H9 (cell line): ENCODE measurements around the gene CEP250. TPM values are rescaled to one million over a fixed set of nuclear protein-coding genes. Genes with fewer than 3 reads are reported as not detected.

ENCODE experiments used
- DNase-seq: peaks from one replicate; pipeline ENCODE4 v3.0.0-alpha.2; 2017
- H2AFZ ChIP-seq: one replicate; pipeline ENCODE4 v1.6.1; 2013; ENCODE audit warnings: mild to moderate bottlenecking, low read length, control low read depth, moderate library complexity
- H2AK5ac ChIP-seq: 2 replicates; pipeline ENCODE4 v1.6.1; 2013; ENCODE audit warnings: low read length, control low read depth, mixed read lengths; ENCODE audit not compliant: insufficient read length
- H2BK120ac ChIP-seq: one replicate; pipeline ENCODE4 v1.6.1; 2013; ENCODE audit warnings: low read depth, mild to moderate bottlenecking, low read length, control low read depth, inconsistent platforms; ENCODE audit not compliant: poor library complexity, severe bottlenecking
- H2BK12ac ChIP-seq: 2 replicates; pipeline ENCODE4 v1.6.1; 2013; ENCODE audit warnings: low read length, control low read depth, mixed read lengths, low read depth; ENCODE audit not compliant: insufficient read length
- H2BK15ac ChIP-seq: 2 replicates; pipeline ENCODE4 v1.6.1; 2013; ENCODE audit warnings: low read depth, low read length, control low read depth
- H2BK20ac ChIP-seq: one replicate; pipeline ENCODE4 v1.6.1; 2013; ENCODE audit warnings: low read depth, mild to moderate bottlenecking, low read length, control low read depth, inconsistent platforms; ENCODE audit not compliant: poor library complexity, severe bottlenecking
- H2BK5ac ChIP-seq: 2 replicates; pipeline ENCODE4 v1.6.1; 2013; ENCODE audit warnings: low read length, control low read depth, mixed read lengths; ENCODE audit not compliant: insufficient read length
- H3K14ac ChIP-seq: 2 replicates; pipeline ENCODE4 v1.6.1; 2013; ENCODE audit warnings: low read length, control low read depth; ENCODE audit not compliant: insufficient read depth
- H3K18ac ChIP-seq: 2 replicates; pipeline ENCODE4 v1.6.1; 2013; ENCODE audit warnings: low read depth, mild to moderate bottlenecking, mixed read lengths, low read length, control low read depth; ENCODE audit not compliant: insufficient read length
- H3K23ac ChIP-seq: 2 replicates; pipeline ENCODE4 v1.6.1; 2013; ENCODE audit warnings: low read length, control low read depth, mixed read lengths, low read depth; ENCODE audit not compliant: insufficient read length
- H3K23me2 ChIP-seq: 2 replicates; pipeline ENCODE4 v1.6.1; 2013; ENCODE audit warnings: low read depth, mild to moderate bottlenecking, mixed read lengths, low read length, control low read depth; ENCODE audit not compliant: insufficient read length, poor library complexity, severe bottlenecking
- H3K27ac ChIP-seq: 2 replicates; pipeline ENCODE4 v1.5.1; 2013; ENCODE audit warnings: low read length, control low read depth, mixed read lengths, low read depth; ENCODE audit not compliant: insufficient read length
- H3K27me3 ChIP-seq: 2 replicates; pipeline ENCODE4 v1.6.1; 2013; ENCODE audit warnings: low read length, control low read depth, inconsistent platforms; ENCODE audit not compliant: insufficient read depth
- H3K4ac ChIP-seq: 2 replicates; pipeline ENCODE4 v1.6.1; 2013; ENCODE audit warnings: low read depth, mild to moderate bottlenecking, control low read depth, inconsistent platforms, low read length, moderate library complexity
- H3K4me1 ChIP-seq: 2 replicates; pipeline ENCODE4 v1.6.1; 2013; ENCODE audit warnings: low read length, control low read depth, inconsistent platforms; ENCODE audit not compliant: insufficient read depth
- H3K4me2 ChIP-seq: 2 replicates; pipeline ENCODE4 v1.6.1; 2013; ENCODE audit warnings: low read length, control low read depth, mixed read lengths; ENCODE audit not compliant: insufficient read length, insufficient read depth
- H3K56ac ChIP-seq: 2 replicates; pipeline ENCODE4 v1.6.1; 2013; ENCODE audit warnings: low read depth, mild to moderate bottlenecking, mixed read lengths, low read length, control low read depth; ENCODE audit not compliant: insufficient read length
- H3K79me1 ChIP-seq: 2 replicates; pipeline ENCODE4 v1.6.1; 2013; ENCODE audit warnings: low read depth, mild to moderate bottlenecking, moderate library complexity, low read length, control low read depth, inconsistent platforms; ENCODE audit not compliant: insufficient read depth, poor library complexity, severe bottlenecking
- H3K79me2 ChIP-seq: 2 replicates; pipeline ENCODE4 v1.6.1; 2013; ENCODE audit warnings: low read length, control low read depth, inconsistent platforms; ENCODE audit not compliant: insufficient read depth
- H3K9ac ChIP-seq: 2 replicates; pipeline ENCODE4 v1.6.1; 2013; ENCODE audit warnings: low read length, control low read depth, mixed read lengths; ENCODE audit not compliant: insufficient read length; ENCODE audit errors: extremely low read depth
- H3K9me3 ChIP-seq: one replicate; pipeline ENCODE4 v1.6.1; 2013; ENCODE audit warnings: low read depth, low read length, inconsistent platforms; ENCODE audit not compliant: control insufficient read depth
- H3T11ph ChIP-seq: one replicate; pipeline ENCODE4 v1.6.1; 2013; ENCODE audit warnings: mild to moderate bottlenecking, low read length, control low read depth, inconsistent platforms
- H4K20me1 ChIP-seq: one replicate; pipeline ENCODE4 v1.6.1; 2013; ENCODE audit not compliant: control insufficient read depth, insufficient read length, insufficient read depth
- H4K5ac ChIP-seq: 2 replicates; pipeline ENCODE4 v1.6.1; 2013; ENCODE audit warnings: low read depth, mild to moderate bottlenecking, mixed read lengths, low read length, control low read depth; ENCODE audit not compliant: insufficient read length
- H4K8ac ChIP-seq: replicated peaks from 2 replicates; pipeline ENCODE4 v1.6.1; 2013; ENCODE audit warnings: low read length, control low read depth, mixed read lengths, low read depth; ENCODE audit not compliant: insufficient read length
- H4K91ac ChIP-seq: 2 replicates; pipeline ENCODE4 v1.6.1; 2013; ENCODE audit warnings: low read depth, mild to moderate bottlenecking, moderate library complexity, mixed read lengths, low read length, control low read depth; ENCODE audit not compliant: insufficient read length
- H3K27ac Mint-ChIP-seq, 3 experiments: 2 replicates in 2 of 3; 3 replicates in 1 of 3; pipeline ENCODE4 v1.8.0; 2020 to 2021; ENCODE audit warnings: mixed read lengths in 3 of 3, mild to moderate bottlenecking in 1 of 3, moderate library complexity in 1 of 3
- H3K27me3 Mint-ChIP-seq: 2 replicates; pipeline ENCODE4 v1.8.0; 2021; ENCODE audit warnings: low read depth, mild to moderate bottlenecking, moderate library complexity, mixed read lengths
- H3K36me3 Mint-ChIP-seq, 3 experiments: 2 replicates in 2 of 3; 3 replicates in 1 of 3; pipeline ENCODE4 v1.8.0; 2020 to 2021; ENCODE audit warnings: low read depth in 3 of 3, mixed read lengths in 3 of 3; ENCODE audit not compliant: insufficient read depth in 1 of 3
- H3K4me1 Mint-ChIP-seq, 2 experiments: 2 replicates each; pipeline ENCODE4 v1.8.0; 2020; ENCODE audit warnings: mixed read lengths in 2 of 2
- H3K4me3 Mint-ChIP-seq, 2 experiments: 2 replicates in 1 of 2; 3 replicates in 1 of 2; pipeline ENCODE4 v1.8.0; 2020 to 2021; ENCODE audit warnings: mild to moderate bottlenecking in 2 of 2, mixed read lengths in 2 of 2, moderate library complexity in 1 of 2
- H3K9me3 Mint-ChIP-seq, 2 experiments: 2 replicates in 1 of 2; 3 replicates in 1 of 2; pipeline ENCODE4 v1.8.0; 2020; ENCODE audit warnings: mild to moderate bottlenecking in 2 of 2, mixed read lengths in 2 of 2, moderate library complexity in 1 of 2
- CTCF ChIP-seq: fragments of 200-600 bp; sonication (generic); conservative IDR thresholded peaks from 3 replicates; pipeline ENCODE4 v1.8.0; 2021; ENCODE audit warnings: antibody characterized with exemption, mild to moderate bottlenecking
- WGBS: extraction: QIAGEN DNeasy Blood & Tissue Kit; methylation state at CpG from one replicate; pipeline ENCODE4 v1.1.7; 2013; ENCODE audit warnings: missing lambda C conversion rate, low lambda C conversion rate, mixed read lengths; ENCODE audit not compliant: insufficient read length; ENCODE audit errors: extremely low coverage; 5-methylcytosine and 5-hydroxymethylcytosine counted together
- total RNA-seq: library from RNA; stranded (reverse); gene quantifications from 2 replicates; pipeline ENCODE4 v1.2.1, GENCODE V29; 2021

The CEP250 gene
- total RNA-seq, 1 experiment from 2014 or later, result 29.8 TPM

- DNase-seq, result no peak
- H2AK5ac ChIP-seq, result no peak overlapping the region
These were observed 43.9 kb downstream of the CEP250 start for GRCh38 chr20:35499271-35499670.

More at GRCh38 chr20:35499271-35499670, 43.9 kb downstream of the CEP250 start:
- Histone ChIP-seq H3K56ac (no peak overlapping the region), H3K9me3 (no peaks in the 10 kb centered on the region), H3K9ac (no peak overlapping the region), H3K18ac (no peak overlapping the region), H4K91ac (no peak overlapping the region), H3K79me1 (no peaks in the 10 kb centered on the region), H3K14ac (no peak overlapping the region), H2BK120ac (no peak overlapping the region), H4K20me1 (no peaks in the 10 kb centered on the region), H3K4ac (no peak overlapping the region), H2AFZ (no peak overlapping the region), H2BK5ac (no peak overlapping the region), H3K23me2 (no peaks in the 10 kb centered on the region), H2BK12ac (no peak overlapping the region), H3K27me3 (no peaks in the 10 kb centered on the region), H3K4me2 (no peak overlapping the region), H3K79me2 (no peaks in the 10 kb centered on the region), H2BK20ac (no peak overlapping the region), H3K23ac (no peak overlapping the region), H2BK15ac (no peak overlapping the region), H4K5ac (no peak overlapping the region), H3K4me1 (no peaks in the 10 kb centered on the region), H4K8ac (no peak overlapping the region), H3T11ph (no peak overlapping the region), H3K27ac (no peak overlapping the region)
- no peak for TF ChIP-seq CTCF
- no peak overlapping the region for H3K4me3 Mint-ChIP-seq
- no CpG with 5 or more reads among the region's 1 CpG for WGBS
- no peaks in the 10 kb centered on the region for H3K27me3 Mint-ChIP-seq
- H3K27ac Mint-ChIP-seq, result no peak overlapping the region
- H3K4me1 Mint-ChIP-seq, result no peaks in the 10 kb centered on the region
- no peaks in the 10 kb centered on the region for H3K9me3 Mint-ChIP-seq
- peaks cover 41 to 87% (median 86%) of the 10 kb centered on the region in 3 experiments for H3K36me3 Mint-ChIP-seq
